GM21529 (cell line): Measurements from ENCODE around the gene ADARB2.
"Not testable (repeated sequence)": the region's sequence is repeated elsewhere in the genome, so short reads cannot be mapped to it uniquely, and the experiment has no call there.

Source experiments
- ATAC-seq: cut with Tn5 transposase; IDR thresholded peaks from one replicate; pipeline ENCODE4 v1.9.1; 2021; ENCODE audit not compliant: unreplicated experiment

Gene ADARB2

GRCh38 chr10:1339396-1339795 lies 397.9 kb downstream of the ADARB2 start:
- no peak for ATAC-seq

- no peak for ATAC-seq
Observed at GRCh38 chr10:1335642-1336041, 401.7 kb downstream of the ADARB2 start.

DNA sequence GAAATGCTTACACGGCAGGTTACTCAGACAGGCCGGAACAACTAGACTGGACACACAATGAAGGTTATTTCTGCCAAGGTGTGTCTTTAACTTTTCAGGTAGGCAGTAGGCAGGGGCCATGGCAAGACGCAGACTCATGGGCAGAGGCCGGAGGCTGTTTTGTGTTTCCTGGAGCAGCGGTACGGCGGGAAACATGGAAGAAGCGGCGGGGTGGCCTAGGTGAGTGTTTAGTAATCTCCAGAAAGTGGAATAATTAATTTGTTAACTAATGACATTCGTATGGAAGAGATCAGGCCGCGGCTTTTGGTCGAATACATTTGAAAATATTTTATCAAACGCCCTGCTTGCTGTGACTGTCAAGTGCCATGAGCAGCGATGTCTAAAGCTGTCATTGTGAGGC lies 403.3 kb downstream of the ADARB2 start:
- ATAC-seq: no peak

DNA sequence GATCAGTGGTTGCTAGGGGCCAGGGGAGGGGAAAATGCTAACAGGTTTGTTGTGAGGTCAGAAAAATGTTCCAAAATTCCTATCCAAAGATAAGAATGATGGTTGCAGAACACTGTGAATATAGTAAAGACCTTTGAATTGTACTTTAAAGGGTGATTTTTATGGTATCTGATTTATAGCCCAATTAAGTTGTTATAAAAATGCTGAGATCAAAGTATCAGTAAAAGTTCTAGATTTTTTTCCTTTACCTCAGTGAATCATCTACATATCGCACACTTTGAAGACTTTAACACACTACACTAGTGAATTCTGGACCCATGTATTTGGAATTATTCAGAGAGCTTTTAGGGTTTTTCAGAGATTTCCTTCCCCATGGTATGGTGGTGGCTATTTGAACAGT lies 405.8 kb downstream of the ADARB2 start:
- no peak for ATAC-seq

- no peak for ATAC-seq
Observed at GRCh38 chr10:1329622-1330021, 407.7 kb downstream of the ADARB2 start.

DNA sequence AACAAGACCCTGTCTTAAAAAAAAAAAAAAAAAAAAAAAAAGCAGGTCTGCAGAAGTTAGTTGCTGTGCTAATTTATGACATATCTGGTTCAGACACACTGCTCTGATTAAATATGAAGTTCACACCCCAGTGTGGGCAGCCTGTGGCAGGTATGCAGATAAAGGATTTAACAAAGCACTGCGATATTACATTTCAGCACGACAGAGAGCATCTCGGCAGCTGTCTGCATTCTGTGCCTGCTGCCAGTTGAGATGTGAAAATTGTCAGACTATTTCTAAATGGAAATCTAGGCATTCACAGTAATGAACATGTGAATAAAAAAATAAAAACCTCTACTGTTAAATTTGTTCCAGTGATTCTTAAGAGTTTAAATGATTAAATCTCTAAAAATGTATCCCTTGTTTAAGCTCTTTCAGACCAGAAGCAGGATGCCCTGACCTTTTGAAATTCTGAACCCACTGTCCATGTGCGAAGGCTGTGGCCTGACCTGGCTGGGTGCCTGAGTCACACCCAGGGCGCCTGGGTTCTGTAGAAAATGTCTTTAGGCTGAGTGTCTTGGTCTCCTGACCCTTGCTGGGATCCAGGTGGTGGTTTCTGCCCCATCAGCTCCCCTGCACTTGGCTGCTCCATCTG lies 408.2 kb downstream of the ADARB2 start:
- ATAC-seq: no peak

- no peak for ATAC-seq
Observed at GRCh38 chr10:1328161-1328823, 409.0 kb downstream of the ADARB2 start.

DNA sequence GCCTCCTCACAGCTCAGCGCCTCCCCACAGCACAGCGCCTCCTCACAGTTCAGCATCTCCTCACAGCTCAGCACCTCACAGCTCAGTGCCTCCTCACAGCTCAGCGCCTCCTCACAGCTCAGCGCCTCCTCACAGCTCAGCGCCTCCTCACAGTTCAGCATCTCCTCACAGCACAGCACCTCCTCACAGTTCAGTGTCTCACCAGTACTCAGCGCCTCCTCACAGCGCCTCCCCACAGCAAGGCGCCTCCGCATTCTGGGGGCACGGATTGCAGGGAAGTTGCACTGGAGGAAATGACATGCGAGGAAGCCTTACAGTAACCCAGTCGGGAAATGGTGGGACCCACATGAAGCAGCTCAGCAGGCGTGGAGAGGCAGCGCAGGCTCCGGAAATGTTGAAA lies 409.6 kb downstream of the ADARB2 start:
- ATAC-seq: no peak

- ATAC-seq: not testable (repeated sequence)
Observed at GRCh38 chr10:1326514-1326913, 410.8 kb downstream of the ADARB2 start.

GRCh38 chr10:1324903-1325302 lies 412.4 kb downstream of the ADARB2 start:
- ATAC-seq: no peak

DNA sequence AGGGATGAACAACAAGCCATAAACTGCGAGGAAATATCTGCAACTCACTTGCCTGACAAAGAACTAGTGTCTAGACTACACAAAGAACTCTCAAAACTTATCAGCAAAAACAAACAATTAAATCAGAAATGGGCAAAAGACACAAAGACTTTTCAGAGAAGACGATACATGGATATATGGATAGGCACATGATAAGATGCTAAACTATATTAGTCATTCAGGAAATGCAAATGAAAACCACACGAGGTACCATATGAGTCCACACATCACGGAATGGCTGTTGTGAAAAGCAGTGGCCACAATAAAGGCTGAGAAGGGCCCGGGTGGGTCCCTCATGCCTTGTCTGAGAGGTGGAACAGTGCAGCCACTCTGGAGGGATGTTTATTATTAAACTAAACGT lies 413.4 kb downstream of the ADARB2 start:
- peak; percentile 72 for ATAC-seq

DNA sequence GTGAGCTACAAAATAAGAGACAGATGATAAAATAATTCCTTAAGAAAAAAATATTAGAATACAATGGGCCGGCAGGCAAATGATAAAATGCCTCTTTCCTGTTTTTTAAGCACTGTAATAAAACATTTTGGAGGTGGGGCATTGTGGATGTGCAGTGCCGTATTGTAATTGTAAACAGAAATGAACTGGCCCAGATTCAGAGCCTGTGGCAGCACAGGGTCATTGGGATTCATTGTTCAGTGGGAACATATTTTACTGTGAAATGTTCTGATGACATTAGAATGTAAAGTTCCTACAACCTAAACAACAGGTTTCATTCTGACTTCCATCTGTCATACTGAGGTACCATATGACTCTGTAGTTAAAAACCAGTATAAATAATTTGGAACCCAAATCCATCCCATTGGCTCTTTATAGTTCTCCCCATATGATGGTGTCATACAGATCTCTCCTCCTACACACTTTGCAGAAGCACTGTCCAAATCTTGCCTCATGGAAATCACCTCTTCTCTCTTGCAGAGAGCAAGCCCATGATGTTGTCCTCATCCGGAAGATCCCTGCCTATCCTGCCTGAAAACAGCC lies 416.5 kb downstream of the ADARB2 start:
- ATAC-seq: no peak

DNA sequence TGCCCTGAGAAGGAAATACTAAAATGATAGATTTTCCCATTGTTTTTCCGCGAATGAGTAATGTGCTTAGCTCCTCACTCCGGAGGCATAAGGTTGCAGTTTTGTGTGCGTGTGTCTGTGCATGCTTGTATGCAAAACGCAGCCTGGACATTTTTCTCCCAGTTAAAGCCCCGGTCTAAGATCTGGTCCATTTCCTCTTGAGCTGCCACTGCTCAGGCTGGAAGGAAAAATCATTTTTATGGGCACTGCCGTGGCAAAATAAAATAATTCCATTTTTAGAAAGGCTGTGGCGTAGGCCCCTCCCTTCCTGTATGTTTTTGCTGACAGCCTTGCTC lies 420.5 kb downstream of the ADARB2 start:
- ATAC-seq: no peak

- ATAC-seq: no peak
Observed at GRCh38 chr10:1316121-1316808, 421.1 kb downstream of the ADARB2 start.

GRCh38 chr10:1315178-1315577 lies 422.1 kb downstream of the ADARB2 start:
- no peak for ATAC-seq

DNA sequence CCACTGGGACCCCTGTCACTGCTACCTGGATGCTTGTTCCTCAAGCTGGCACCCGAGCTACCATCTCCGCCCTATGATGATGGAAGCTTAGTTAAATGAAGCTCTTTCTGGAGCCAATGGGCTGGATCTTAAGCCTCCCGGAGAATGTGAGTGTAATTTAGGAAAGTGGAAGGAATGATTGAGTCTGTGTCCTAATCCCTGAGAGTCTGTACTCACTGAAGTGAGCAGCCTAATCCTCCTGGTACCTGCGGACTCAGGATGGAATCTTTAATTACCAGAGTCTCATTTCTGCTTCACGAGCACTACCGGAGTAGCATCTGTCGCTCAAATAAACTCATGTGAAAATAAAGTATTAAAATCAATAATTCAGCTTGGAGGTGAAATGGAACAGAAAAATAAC lies 425.6 kb downstream of the ADARB2 start:
- no peak for ATAC-seq

GRCh38 chr10:1310271-1310789 lies 427.0 kb downstream of the ADARB2 start:
- no peak for ATAC-seq

DNA sequence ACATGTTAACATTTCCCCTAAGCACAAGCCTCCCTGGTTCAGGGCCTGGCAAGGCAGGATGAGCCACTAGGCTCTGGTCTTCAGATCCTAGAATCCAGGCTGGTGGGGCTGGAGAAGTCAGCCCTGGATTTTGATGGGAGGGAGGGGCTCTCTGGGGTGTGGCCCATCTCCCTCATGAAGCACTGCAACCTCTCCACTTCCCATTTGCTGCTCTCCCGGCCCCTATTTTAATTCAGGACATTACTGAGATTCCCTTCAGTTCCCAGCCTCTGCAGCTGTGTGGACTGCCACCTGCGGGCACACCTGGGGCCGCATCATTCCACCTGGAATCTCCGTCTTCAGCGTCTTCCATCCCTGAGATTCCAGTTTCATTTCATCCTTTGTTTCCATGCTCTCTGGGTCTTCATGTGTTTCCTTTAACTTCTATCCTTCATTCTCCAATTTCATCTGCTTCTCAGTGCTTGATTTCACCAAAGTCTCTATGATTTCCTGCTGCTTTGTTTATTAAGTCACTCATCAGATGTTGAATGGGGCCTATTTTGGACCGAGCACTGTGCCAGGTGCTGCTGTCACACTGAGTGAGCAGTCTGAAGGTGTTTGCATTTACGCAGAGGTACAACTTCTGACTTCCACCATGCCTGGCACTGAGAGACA lies 427.6 kb downstream of the ADARB2 start:
- no peak for ATAC-seq

- ATAC-seq: no peak
Observed at GRCh38 chr10:1308962-1309616, 428.2 kb downstream of the ADARB2 start.

DNA sequence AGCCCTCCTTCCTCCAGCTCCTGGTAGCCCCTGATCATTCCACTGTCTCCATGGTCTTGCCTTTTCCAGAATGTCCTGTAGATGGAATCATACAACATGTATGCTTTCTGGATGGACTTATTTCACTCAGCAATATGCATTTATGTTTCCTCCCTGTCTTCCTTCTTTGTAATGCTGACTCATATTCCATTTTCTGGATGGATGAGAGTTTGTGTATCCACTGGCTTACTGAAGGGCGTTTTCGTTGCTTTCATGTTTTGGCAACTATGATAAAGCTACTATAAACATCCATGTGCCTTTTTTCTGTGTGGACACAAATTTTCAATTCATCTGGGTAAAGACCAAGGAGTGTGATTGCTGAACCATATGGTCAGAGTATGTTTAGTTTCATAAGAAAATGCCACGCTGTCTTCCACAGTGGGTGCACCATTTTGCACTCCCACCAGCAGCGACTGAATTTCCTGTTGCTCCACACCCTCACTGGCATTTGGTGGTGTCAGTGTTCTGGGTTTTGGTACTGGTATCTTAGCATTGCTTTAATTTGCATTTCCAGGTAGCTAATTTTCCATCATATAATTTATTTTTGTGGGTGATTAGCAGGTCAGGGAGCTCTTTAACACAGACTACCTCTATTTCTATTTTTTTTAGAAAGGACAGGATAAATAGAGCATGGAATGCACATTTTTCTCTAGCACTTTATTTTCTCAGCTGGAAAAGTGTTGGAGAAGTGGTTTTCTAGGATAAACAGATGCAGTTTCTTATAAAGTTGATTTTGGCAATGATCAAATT lies 429.0 kb downstream of the ADARB2 start:
- no peak for ATAC-seq
